ENCODE results near the gene SHROOM2.
"Not testable (repeated sequence)": the region's sequence is repeated elsewhere in the genome, so short reads cannot be mapped to it uniquely, and the experiment has no call there.

SHROOM2 gene

GRCh38 chrX:9807355-9808182 is 21.3 kb downstream of the SHROOM2 start:
- no peak overlapping the region for H3K4me3 ChIP-seq (ENCODE audit: low read depth, low read length)
- TF ChIP-seq CTCF (IDR thresholded peaks at IDR 0.05; ENCODE audit: insufficient read depth, low read depth, low read length, missing control alignments): no peak
- DNase-seq (ENCODE audit: low read depth): no peak

- H3K4me3 ChIP-seq (ENCODE audit: low read depth, low read length); DNase-seq (ENCODE audit: low read depth): not testable (repeated sequence)
These were observed 23.6 kb downstream of the SHROOM2 start for GRCh38 chrX:9809876-9810275.

GRCh38 chrX:9811086-9811485 is 24.9 kb downstream of the SHROOM2 start:
- not testable (repeated sequence) for H3K4me3 ChIP-seq (ENCODE audit: low read depth, low read length); DNase-seq (ENCODE audit: low read depth)

- TF ChIP-seq CTCF (IDR thresholded peaks at IDR 0.05; ENCODE audit: insufficient read depth, low read depth, low read length, missing control alignments): no peak
- no peak overlapping the region for H3K4me3 ChIP-seq (ENCODE audit: low read depth, low read length)
- no peak for DNase-seq (ENCODE audit: low read depth)
These were observed 30.0 kb downstream of the SHROOM2 start for GRCh38 chrX:9816084-9816700.

- H3K4me3 ChIP-seq (ENCODE audit: low read depth, low read length): no peak overlapping the region
- no peak for TF ChIP-seq CTCF (IDR thresholded peaks at IDR 0.05; ENCODE audit: insufficient read depth, low read depth, low read length, missing control alignments)
- no peak for DNase-seq (ENCODE audit: low read depth)
These were observed 35.3 kb downstream of the SHROOM2 start for GRCh38 chrX:9821572-9821971.

- no peak for DNase-seq (ENCODE audit: low read depth)
- no peak for TF ChIP-seq CTCF (IDR thresholded peaks at IDR 0.05; ENCODE audit: insufficient read depth, low read depth, low read length, missing control alignments)
- H3K4me3 ChIP-seq (ENCODE audit: low read depth, low read length): no peak overlapping the region
These were observed 38.3 kb downstream of the SHROOM2 start for GRCh38 chrX:9824554-9824953.

GRCh38 chrX:9825129-9825790 is 39.0 kb downstream of the SHROOM2 start:
- TF ChIP-seq CTCF (IDR thresholded peaks at IDR 0.05; ENCODE audit: insufficient read depth, low read depth, low read length, missing control alignments): no peak
- H3K4me3 ChIP-seq (ENCODE audit: low read depth, low read length): no peak overlapping the region
- DNase-seq (ENCODE audit: low read depth): no peak
